NCI-H524 (cell line): Measurements from ENCODE around the gene FREM3.

ENCODE experiments used
- DNase-seq, 2 experiments: peaks; one replicate each; lab custom pipeline; 2025; lab: John Stamatoyannopoulos, UW

Gene FREM3

GRCh38 chr4:143667461-143667860, 33.0 kb downstream of the FREM3 start:
- DNase-seq = no peak

GRCh38 chr4:143658336-143658735, 42.1 kb downstream of the FREM3 start:
- DNase-seq = no peak

- DNase-seq = no peak
These were observed 45.9 kb downstream of the FREM3 start for GRCh38 chr4:143654571-143654970.

- DNase-seq = no peak
These were observed 47.4 kb downstream of the FREM3 start for GRCh38 chr4:143653031-143653430.

- DNase-seq = no peak
These were observed 57.1 kb downstream of the FREM3 start for GRCh38 chr4:143643399-143643798.

- no peak for DNase-seq
These were observed 57.9 kb downstream of the FREM3 start for GRCh38 chr4:143642611-143643010.

- no peak for DNase-seq
These were observed 59.1 kb downstream of the FREM3 start for GRCh38 chr4:143641361-143641760.

- no peak for DNase-seq
These were observed 65.7 kb downstream of the FREM3 start for GRCh38 chr4:143634763-143635162.

GRCh38 chr4:143633833-143634232, 66.6 kb downstream of the FREM3 start:
- no peak for DNase-seq

- no peak for DNase-seq
These were observed 74.2 kb downstream of the FREM3 start for GRCh38 chr4:143626134-143626911.

- no peak for DNase-seq
These were observed 74.8 kb downstream of the FREM3 start for GRCh38 chr4:143625632-143626031.

GRCh38 chr4:143623896-143624295, 76.6 kb downstream of the FREM3 start:
- DNase-seq = no peak

GRCh38 chr4:143618811-143619210, 81.7 kb downstream of the FREM3 start:
- no peak for DNase-seq

- no peak for DNase-seq
These were observed 82.3 kb downstream of the FREM3 start for GRCh38 chr4:143617994-143618679.

- no peak for DNase-seq
These were observed 83.7 kb downstream of the FREM3 start for GRCh38 chr4:143616771-143617170.

GRCh38 chr4:143609492-143609891, 91.0 kb downstream of the FREM3 start:
- DNase-seq = no peak

GRCh38 chr4:143606480-143606879, 94.0 kb downstream of the FREM3 start:
- no peak for DNase-seq

- no peak for DNase-seq
These were observed 100.6 kb downstream of the FREM3 start for GRCh38 chr4:143599827-143600226.

GRCh38 chr4:143598816-143599215, 101.7 kb downstream of the FREM3 start:
- DNase-seq = no peak

- DNase-seq = no peak
These were observed 103.2 kb downstream of the FREM3 start for GRCh38 chr4:143597276-143597675.

- peak in 1 of 2 experiments; percentile 23 for DNase-seq
These were observed 112.8 kb downstream of the FREM3 start for GRCh38 chr4:143587703-143588102.

GRCh38 chr4:143586080-143586479, 114.4 kb downstream of the FREM3 start:
- no peak for DNase-seq

GRCh38 chr4:143585548-143585947, 114.9 kb downstream of the FREM3 start:
- no peak for DNase-seq
